Liver (tissue), 9 donors: Measurements from ENCODE around the gene CDH4. TPM values are rescaled to one million over a fixed set of nuclear protein-coding genes. Genes with fewer than 3 reads are reported as not detected.

Experiments
- DNase-seq: peaks from one replicate; pipeline ENCODE4 v3.0.0-alpha.2; 2017; ENCODE audit warnings: low spot score
- H3K27ac ChIP-seq, 2 donors: one replicate each; pipeline ENCODE4 v1.7.0; 2013; ENCODE audit warnings: inconsistent platforms in 2 of 2, low read length in 2 of 2, control low read depth in 1 of 2, low read depth in 1 of 2, mild to moderate bottlenecking in 1 of 2
- H3K27me3 ChIP-seq, 4 donors: one replicate each; pipeline versions ENCODE4 v1.6.1 to v1.7.0; 2013; ENCODE audit warnings: low read length in 3 of 4, inconsistent platforms in 1 of 4, mild to moderate bottlenecking in 1 of 4, moderate library complexity in 1 of 4; ENCODE audit not compliant: control insufficient read depth in 4 of 4, insufficient read depth in 4 of 4
- H3K36me3 ChIP-seq, 4 donors: one replicate each; pipeline versions ENCODE4 v1.6.1 to v1.7.0; 2013; ENCODE audit warnings: low read length in 3 of 4, mild to moderate bottlenecking in 3 of 4, low read depth in 1 of 4, moderate library complexity in 1 of 4; ENCODE audit not compliant: control insufficient read depth in 4 of 4, insufficient read depth in 3 of 4
- H3K4me1 ChIP-seq, 4 donors: one replicate each; pipeline versions ENCODE4 v1.6.1 to v1.7.0; 2013; ENCODE audit warnings: low read length in 3 of 4, mild to moderate bottlenecking in 3 of 4, moderate library complexity in 1 of 4; ENCODE audit not compliant: control insufficient read depth in 4 of 4, insufficient read depth in 4 of 4
- H3K4me3 ChIP-seq, 3 donors: one replicate each; pipeline versions ENCODE4 v1.6.1 to v1.7.0; 2013; ENCODE audit warnings: low read length in 3 of 3, control low read depth in 1 of 3, low read depth in 1 of 3, mild to moderate bottlenecking in 1 of 3
- H3K9ac ChIP-seq, 2 donors: one replicate each; pipeline ENCODE4 v1.7.0; 2013; ENCODE audit warnings: low read length in 2 of 2, mild to moderate bottlenecking in 2 of 2, moderate library complexity in 2 of 2, control low read depth in 1 of 2, low read depth in 1 of 2
- H3K9me3 ChIP-seq, 4 donors: one replicate each; pipeline versions ENCODE4 v1.6.1 to v1.7.0; 2013; ENCODE audit warnings: low read length in 3 of 4; ENCODE audit not compliant: control insufficient read depth in 4 of 4
- EGR1 ChIP-seq, 2 donors: IDR thresholded peaks; 2 replicates each; pipeline ENCODE4 v1.6.1; 2016 to 2018; ENCODE audit warnings: antibody characterized with exemption in 2 of 2, low read depth in 2 of 2
- FOXA1 ChIP-seq: IDR thresholded peaks from 2 replicates; pipeline ENCODE4 v1.6.1; 2016; ENCODE audit warnings: antibody characterized with exemption
- FOXA2 ChIP-seq: IDR thresholded peaks from 2 replicates; pipeline ENCODE4 v1.6.1; 2016; ENCODE audit warnings: antibody characterized with exemption
- GABPA ChIP-seq, 2 donors: IDR thresholded peaks in 1 of 2; conservative IDR thresholded peaks in 1 of 2; 2 replicates each; pipeline ENCODE4 v1.6.1; 2016; ENCODE audit warnings: antibody characterized with exemption in 2 of 2, mild to moderate bottlenecking in 1 of 2, moderate library complexity in 1 of 2
- HNF4A ChIP-seq, 2 donors: conservative IDR thresholded peaks; 2 replicates each; pipeline ENCODE4 v1.6.1; 2016; ENCODE audit warnings: antibody characterized with exemption in 2 of 2, mild to moderate bottlenecking in 2 of 2
- HNF4G ChIP-seq: IDR thresholded peaks from 2 replicates; pipeline ENCODE4 v1.6.1; 2016; ENCODE audit warnings: antibody characterized with exemption
- JUND ChIP-seq, 2 donors: IDR thresholded peaks; 2 replicates each; pipeline ENCODE4 v1.6.1; 2016; ENCODE audit warnings: antibody characterized with exemption in 2 of 2
- NR2F2 ChIP-seq: IDR thresholded peaks from 2 replicates; pipeline ENCODE4 v1.6.1; 2016; ENCODE audit warnings: antibody characterized with exemption
- RAD21 ChIP-seq, 2 donors: IDR thresholded peaks; 2 replicates each; pipeline ENCODE4 v1.6.1; 2016; ENCODE audit warnings: antibody characterized with exemption in 2 of 2, mild to moderate bottlenecking in 2 of 2
- SP1 ChIP-seq: IDR thresholded peaks from 2 replicates; pipeline ENCODE4 v1.6.1; 2018; ENCODE audit warnings: antibody characterized with exemption, mild to moderate bottlenecking
- TAF1 ChIP-seq: conservative IDR thresholded peaks from 2 replicates; pipeline ENCODE4 v1.6.1; 2016; ENCODE audit warnings: antibody characterized with exemption, mild to moderate bottlenecking
- YY1 ChIP-seq: IDR thresholded peaks from 2 replicates; pipeline ENCODE4 v1.6.1; 2016; ENCODE audit warnings: antibody characterized with exemption, mild to moderate bottlenecking
- WGBS: extraction: QIAGEN DNeasy Blood & Tissue Kit; methylation state at CpG from one replicate; pipeline ENCODE4 v1.1.7; 2013; 5-methylcytosine and 5-hydroxymethylcytosine counted together
- polyA plus RNA-seq, 2 donors: library from polyadenylated mRNA; stranded (reverse) in 1 of 2; unstranded in 1 of 2; fragments of 200-250 nt in 1 of 2; fragments of >200 nt in 1 of 2; fragmentation: Nextera tagmentation in 1 of 2; extraction: Ambion mirVana in 1 of 2; gene quantifications; one replicate each; pipeline versions ENCODE4 v1.2.1 to v1.2.3, GENCODE V29; 2013 to 2015
- total RNA-seq, 2 donors: library from RNA; depleted of rRNA; stranded (reverse); fragments of >200 nt; gene quantifications; one replicate each; pipeline ENCODE4 v1.2.3, GENCODE V29; 2014
- TF ChIP-seq, protein P1 (sequence below): IDR thresholded peaks from 2 replicates; pipeline ENCODE4 v1.6.1; 2016; ENCODE audit warnings: antibody characterized with exemption
- TF ChIP-seq, protein P2 (sequence below): IDR thresholded peaks from 2 replicates; pipeline ENCODE4 v1.6.1; 2016; ENCODE audit warnings: antibody characterized with exemption
- TF ChIP-seq, protein P3 (sequence below): fragments of 150-350 bp; IDR thresholded peaks from 2 replicates; pipeline ENCODE4 v1.5.1; 2017; ENCODE audit warnings: improper control_type of control experiment, low read depth, low read length; ENCODE audit not compliant: missing input control
- TF ChIP-seq, protein P4 (sequence below): IDR thresholded peaks from 2 replicates; pipeline ENCODE4 v1.6.1; 2016; ENCODE audit warnings: antibody characterized with exemption, mild to moderate bottlenecking
- donor health status: healthy.
- donor health status: healthy.
- donor health status: healthy.
- donor health status: healthy.
- donor health status: healthy.

The CDH4 gene
- total and polyA plus RNA-seq, 4 donors = 0.03 to 0.25 (median 0.19) TPM; not detected in 1

DNA sequence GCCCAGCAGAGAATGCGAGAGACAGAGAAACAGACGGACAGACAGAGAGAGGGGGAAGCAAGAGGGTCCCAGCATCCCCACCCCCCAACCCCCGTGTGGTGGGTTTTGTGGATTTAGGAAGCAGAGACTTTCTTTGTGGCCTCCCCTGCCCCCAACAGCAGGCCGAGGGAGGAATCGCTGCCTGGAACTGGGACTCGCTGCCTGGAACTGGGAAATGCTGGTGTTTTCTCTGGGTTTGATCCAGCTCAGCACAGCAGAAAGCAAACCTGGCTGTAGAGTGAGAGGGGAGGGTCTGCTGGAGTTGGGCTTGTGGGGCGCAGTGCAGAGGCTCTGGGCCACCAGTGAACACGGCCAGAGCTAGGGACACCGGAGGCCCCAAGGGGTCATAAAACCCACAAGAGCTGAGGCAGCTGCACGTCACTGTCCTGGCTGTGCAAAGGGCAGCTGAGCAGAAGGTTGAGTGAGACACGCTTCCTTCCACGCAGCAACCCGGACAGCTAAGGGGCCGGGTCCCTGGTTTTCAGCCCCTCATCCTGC lies 631.9 kb downstream of the CDH4 start:
- no peak overlapping the region for H3K27ac ChIP-seq
- H3K9me3 ChIP-seq = no peaks in the 10 kb centered on the region
- no peak for DNase-seq
- no peak overlapping the region for H3K4me3 ChIP-seq
- no peaks in the 10 kb centered on the region for H3K4me1 ChIP-seq
- no peaks in the 10 kb centered on the region for H3K36me3 ChIP-seq
- H3K9ac ChIP-seq = no peak overlapping the region
- WGBS = 60% methylated on average over 14 of the region's 14 CpGs
- TF ChIP-seq, protein P1, sequence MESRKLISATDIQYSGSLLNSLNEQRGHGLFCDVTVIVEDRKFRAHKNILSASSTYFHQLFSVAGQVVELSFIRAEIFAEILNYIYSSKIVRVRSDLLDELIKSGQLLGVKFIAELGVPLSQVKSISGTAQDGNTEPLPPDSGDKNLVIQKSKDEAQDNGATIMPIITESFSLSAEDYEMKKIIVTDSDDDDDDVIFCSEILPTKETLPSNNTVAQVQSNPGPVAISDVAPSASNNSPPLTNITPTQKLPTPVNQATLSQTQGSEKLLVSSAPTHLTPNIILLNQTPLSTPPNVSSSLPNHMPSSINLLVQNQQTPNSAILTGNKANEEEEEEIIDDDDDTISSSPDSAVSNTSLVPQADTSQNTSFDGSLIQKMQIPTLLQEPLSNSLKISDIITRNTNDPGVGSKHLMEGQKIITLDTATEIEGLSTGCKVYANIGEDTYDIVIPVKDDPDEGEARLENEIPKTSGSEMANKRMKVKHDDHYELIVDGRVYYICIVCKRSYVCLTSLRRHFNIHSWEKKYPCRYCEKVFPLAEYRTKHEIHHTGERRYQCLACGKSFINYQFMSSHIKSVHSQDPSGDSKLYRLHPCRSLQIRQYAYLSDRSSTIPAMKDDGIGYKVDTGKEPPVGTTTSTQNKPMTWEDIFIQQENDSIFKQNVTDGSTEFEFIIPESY = no peak
- TF ChIP-seq RAD21 (IDR thresholded peaks at IDR 0.05) (no peak), EGR1 (IDR thresholded peaks at IDR 0.05; ENCODE audit: low read depth in 2 of 2) (no peak), YY1 (no peak), NR2F2 (no peak), HNF4G (no peak), SP1 (no peak), HNF4A (conservative IDR thresholded peaks at IDR 0.05) (no peak)
- peaks cover 0 to 2% (median 0%) of the 10 kb centered on the region in 4 donors for H3K27me3 ChIP-seq

DNA sequence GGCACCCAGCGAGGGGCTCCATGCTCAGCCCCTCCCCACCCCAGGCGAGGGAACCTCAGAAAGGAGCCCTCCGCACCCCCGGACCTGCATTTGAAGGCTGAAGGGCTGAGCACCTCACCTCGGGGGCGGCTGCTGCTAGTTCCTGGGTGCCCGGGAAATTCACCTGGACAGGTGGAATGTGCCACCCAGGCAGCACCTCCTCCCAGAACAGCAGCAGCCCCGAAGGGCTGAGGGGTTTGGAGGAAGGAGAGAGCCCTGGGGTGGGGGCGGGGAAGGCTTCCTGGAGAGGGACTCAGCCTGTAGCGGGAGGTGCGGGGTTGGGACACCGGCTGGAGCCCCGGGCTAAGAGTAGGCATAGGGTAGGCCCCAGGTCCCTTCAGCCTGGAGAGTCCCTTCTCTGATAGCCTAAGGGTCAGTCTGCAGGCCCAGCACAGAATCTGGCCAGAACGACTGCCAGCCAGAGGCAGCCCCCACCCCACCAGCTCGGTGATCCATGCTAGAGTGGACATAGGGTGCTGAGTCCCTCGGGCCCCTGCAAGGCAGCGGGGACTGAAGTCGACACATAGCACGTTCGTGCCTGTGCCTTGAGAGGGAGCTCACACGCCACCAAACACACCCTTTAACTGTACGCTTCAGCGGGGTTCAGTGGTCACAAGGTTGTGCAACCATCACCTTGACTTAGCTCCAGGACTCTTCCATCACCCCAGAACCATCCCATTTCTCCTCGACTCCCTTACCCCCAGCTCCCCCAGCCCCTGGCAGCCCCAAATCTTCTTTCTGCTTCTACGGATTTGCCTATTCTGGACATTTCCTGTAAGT lies 632.7 kb downstream of the CDH4 start:
- Histone ChIP-seq H3K36me3 (no peaks in the 10 kb centered on the region), H3K27me3 (peaks cover 0 to 2% (median 0%) of the 10 kb centered on the region in 4 donors), H3K27ac (no peak overlapping the region), H3K9me3 (no peaks in the 10 kb centered on the region), H3K4me3 (no peak overlapping the region), H3K9ac (no peak overlapping the region), H3K4me1 (no peaks in the 10 kb centered on the region)
- TF ChIP-seq, protein P2, sequence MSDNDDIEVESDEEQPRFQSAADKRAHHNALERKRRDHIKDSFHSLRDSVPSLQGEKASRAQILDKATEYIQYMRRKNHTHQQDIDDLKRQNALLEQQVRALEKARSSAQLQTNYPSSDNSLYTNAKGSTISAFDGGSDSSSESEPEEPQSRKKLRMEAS = no peak
- TF ChIP-seq TAF1 (no peak), GABPA (IDR thresholded peaks at IDR 0.05 in 1 of 2, conservative IDR thresholded peaks at IDR 0.05 in 1 of 2) (no peak), RAD21 (IDR thresholded peaks at IDR 0.05) (no peak), JUND (IDR thresholded peaks at IDR 0.05) (no peak), FOXA2 (no peak), SP1 (no peak), FOXA1 (no peak), EGR1 (IDR thresholded peaks at IDR 0.05; ENCODE audit: low read depth in 2 of 2) (no peak), HNF4A (conservative IDR thresholded peaks at IDR 0.05) (no peak), YY1 (no peak), HNF4G (no peak), NR2F2 (no peak)
- TF ChIP-seq, protein P1 = no peak
- TF ChIP-seq, protein P3, sequence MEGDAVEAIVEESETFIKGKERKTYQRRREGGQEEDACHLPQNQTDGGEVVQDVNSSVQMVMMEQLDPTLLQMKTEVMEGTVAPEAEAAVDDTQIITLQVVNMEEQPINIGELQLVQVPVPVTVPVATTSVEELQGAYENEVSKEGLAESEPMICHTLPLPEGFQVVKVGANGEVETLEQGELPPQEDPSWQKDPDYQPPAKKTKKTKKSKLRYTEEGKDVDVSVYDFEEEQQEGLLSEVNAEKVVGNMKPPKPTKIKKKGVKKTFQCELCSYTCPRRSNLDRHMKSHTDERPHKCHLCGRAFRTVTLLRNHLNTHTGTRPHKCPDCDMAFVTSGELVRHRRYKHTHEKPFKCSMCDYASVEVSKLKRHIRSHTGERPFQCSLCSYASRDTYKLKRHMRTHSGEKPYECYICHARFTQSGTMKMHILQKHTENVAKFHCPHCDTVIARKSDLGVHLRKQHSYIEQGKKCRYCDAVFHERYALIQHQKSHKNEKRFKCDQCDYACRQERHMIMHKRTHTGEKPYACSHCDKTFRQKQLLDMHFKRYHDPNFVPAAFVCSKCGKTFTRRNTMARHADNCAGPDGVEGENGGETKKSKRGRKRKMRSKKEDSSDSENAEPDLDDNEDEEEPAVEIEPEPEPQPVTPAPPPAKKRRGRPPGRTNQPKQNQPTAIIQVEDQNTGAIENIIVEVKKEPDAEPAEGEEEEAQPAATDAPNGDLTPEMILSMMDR = no peak
- TF ChIP-seq, protein P4, sequence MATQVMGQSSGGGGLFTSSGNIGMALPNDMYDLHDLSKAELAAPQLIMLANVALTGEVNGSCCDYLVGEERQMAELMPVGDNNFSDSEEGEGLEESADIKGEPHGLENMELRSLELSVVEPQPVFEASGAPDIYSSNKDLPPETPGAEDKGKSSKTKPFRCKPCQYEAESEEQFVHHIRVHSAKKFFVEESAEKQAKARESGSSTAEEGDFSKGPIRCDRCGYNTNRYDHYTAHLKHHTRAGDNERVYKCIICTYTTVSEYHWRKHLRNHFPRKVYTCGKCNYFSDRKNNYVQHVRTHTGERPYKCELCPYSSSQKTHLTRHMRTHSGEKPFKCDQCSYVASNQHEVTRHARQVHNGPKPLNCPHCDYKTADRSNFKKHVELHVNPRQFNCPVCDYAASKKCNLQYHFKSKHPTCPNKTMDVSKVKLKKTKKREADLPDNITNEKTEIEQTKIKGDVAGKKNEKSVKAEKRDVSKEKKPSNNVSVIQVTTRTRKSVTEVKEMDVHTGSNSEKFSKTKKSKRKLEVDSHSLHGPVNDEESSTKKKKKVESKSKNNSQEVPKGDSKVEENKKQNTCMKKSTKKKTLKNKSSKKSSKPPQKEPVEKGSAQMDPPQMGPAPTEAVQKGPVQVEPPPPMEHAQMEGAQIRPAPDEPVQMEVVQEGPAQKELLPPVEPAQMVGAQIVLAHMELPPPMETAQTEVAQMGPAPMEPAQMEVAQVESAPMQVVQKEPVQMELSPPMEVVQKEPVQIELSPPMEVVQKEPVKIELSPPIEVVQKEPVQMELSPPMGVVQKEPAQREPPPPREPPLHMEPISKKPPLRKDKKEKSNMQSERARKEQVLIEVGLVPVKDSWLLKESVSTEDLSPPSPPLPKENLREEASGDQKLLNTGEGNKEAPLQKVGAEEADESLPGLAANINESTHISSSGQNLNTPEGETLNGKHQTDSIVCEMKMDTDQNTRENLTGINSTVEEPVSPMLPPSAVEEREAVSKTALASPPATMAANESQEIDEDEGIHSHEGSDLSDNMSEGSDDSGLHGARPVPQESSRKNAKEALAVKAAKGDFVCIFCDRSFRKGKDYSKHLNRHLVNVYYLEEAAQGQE = no peak
- WGBS = 70% methylated on average over 25 of the region's 25 CpGs
- no peak for DNase-seq
